GM23338 (cell line): Measurements from ENCODE around the gene KNTC1. TPM values are rescaled to one million over a fixed set of nuclear protein-coding genes. Genes with fewer than 3 reads are reported as not detected.

Source experiments
- ATAC-seq: fragments of 200-7000 bp; cut with Tn5 transposase; 3 replicates; pipeline ENCODE4 v1.9.1; 2020
- DNase-seq: peaks from one replicate; pipeline ENCODE4 v3.0.0-alpha.2; 2015; ENCODE audit warnings: low spot score
- H2AFZ ChIP-seq: fragments of 200-600 bp; sonication (generic); 2 replicates; pipeline ENCODE4 v1.8.0; 2016; ENCODE audit warnings: antibody characterized with exemption, mild to moderate bottlenecking, moderate library complexity
- H3F3A ChIP-seq: fragments of 200-600 bp; sonication (generic); replicated peaks from 2 replicates; pipeline ENCODE4 v1.8.0; 2017; ENCODE audit warnings: antibody characterized with exemption, mixed run types, low read depth
- H3K27ac ChIP-seq: fragments of 200-600 bp; sonication (generic); 2 replicates; pipeline ENCODE4 v1.6.1; 2016; ENCODE audit warnings: low read depth
- H3K27me3 ChIP-seq: fragments of 200-600 bp; sonication (generic); 2 replicates; pipeline ENCODE4 v1.8.0; 2016; ENCODE audit warnings: mild to moderate bottlenecking, mixed run types, moderate library complexity; ENCODE audit not compliant: insufficient read depth
- H3K36me3 ChIP-seq: fragments of 200-600 bp; sonication (generic); 2 replicates; pipeline ENCODE4 v1.8.0; 2016; ENCODE audit warnings: mild to moderate bottlenecking; ENCODE audit not compliant: insufficient read depth
- H3K4me1 ChIP-seq: fragments of 200-600 bp; sonication (generic); 2 replicates; pipeline ENCODE4 v1.8.0; 2016; ENCODE audit warnings: mild to moderate bottlenecking, moderate library complexity; ENCODE audit not compliant: insufficient read depth
- H3K4me2 ChIP-seq: fragments of 200-600 bp; sonication (generic); 2 replicates; pipeline ENCODE4 v1.7.1; 2017; ENCODE audit warnings: mixed run types
- H3K4me3 ChIP-seq: fragments of 200-600 bp; sonication (generic); 2 replicates; pipeline ENCODE4 v1.6.1; 2016; ENCODE audit warnings: mixed run types
- H3K79me2 ChIP-seq: fragments of 200-600 bp; sonication (generic); replicated peaks from 2 replicates; pipeline ENCODE4 v1.8.0; 2017; ENCODE audit warnings: mild to moderate bottlenecking; ENCODE audit not compliant: insufficient read depth
- H3K9me2 ChIP-seq: fragments of 200-600 bp; sonication (generic); 2 replicates; pipeline ENCODE4 v1.8.0; 2017; ENCODE audit not compliant: insufficient read depth
- H4K20me1 ChIP-seq: fragments of 200-600 bp; sonication (generic); replicated peaks from 2 replicates; pipeline ENCODE4 v1.8.0; 2017; ENCODE audit warnings: mild to moderate bottlenecking; ENCODE audit not compliant: insufficient read depth
- H3K27ac Mint-ChIP-seq: 2 replicates; pipeline ENCODE4 v1.8.0; 2020; ENCODE audit warnings: inconsistent platforms, mild to moderate bottlenecking, moderate library complexity, mixed read lengths
- H3K27me3 Mint-ChIP-seq: 3 replicates; pipeline ENCODE4 v1.8.0; 2022; ENCODE audit warnings: low read depth, mild to moderate bottlenecking, moderate library complexity, mixed read lengths, inconsistent platforms; ENCODE audit not compliant: insufficient read depth, poor library complexity
- H3K36me3 Mint-ChIP-seq: 3 replicates; pipeline ENCODE4 v1.8.0; 2021; ENCODE audit warnings: low read depth, mild to moderate bottlenecking, inconsistent platforms, moderate library complexity, mixed read lengths
- H3K4me1 Mint-ChIP-seq: 3 replicates; pipeline ENCODE4 v1.8.0; 2020; ENCODE audit warnings: mild to moderate bottlenecking, inconsistent platforms, mixed read lengths
- H3K4me3 Mint-ChIP-seq: 3 replicates; pipeline ENCODE4 v1.8.0; 2021; ENCODE audit warnings: moderate library complexity, mild to moderate bottlenecking, inconsistent platforms, mixed read lengths
- H3K9me3 Mint-ChIP-seq: 3 replicates; pipeline ENCODE4 v1.8.0; 2020; ENCODE audit warnings: moderate library complexity, mild to moderate bottlenecking, inconsistent platforms, mixed read lengths
- CREB1 ChIP-seq: fragments of 250-450 bp; sonication (Bioruptor Pico); IDR thresholded peaks from 2 replicates; pipeline ENCODE4 v1.5.0; 2020; ENCODE audit warnings: low read depth, mild to moderate bottlenecking, moderate library complexity
- CTCF ChIP-seq, 2 experiments: fragments of 200-600 bp in 1 of 2; sonication (generic) in 1 of 2; conservative IDR thresholded peaks; 2 replicates each; pipeline versions ENCODE4 v1.5.1 to v1.6.1; 2016 to 2017; ENCODE audit warnings: antibody characterized with exemption in 2 of 2, low read depth in 2 of 2, mild to moderate bottlenecking in 2 of 2, moderate library complexity in 1 of 2
- ETS1 ChIP-seq: IDR thresholded peaks from 2 replicates; pipeline ENCODE4 v1.6.1; 2016; ENCODE audit warnings: antibody characterized with exemption
- EZH2 ChIP-seq: fragments of 200-600 bp; sonication (generic); IDR thresholded peaks from one replicate; pipeline ENCODE4 v1.8.0; 2017; ENCODE audit warnings: antibody characterized with exemption, mild to moderate bottlenecking, low read depth; ENCODE audit not compliant: unreplicated experiment
- EZH2phosphoT487 ChIP-seq: fragments of 200-600 bp; sonication (generic); IDR thresholded peaks from one replicate; pipeline ENCODE4 v1.8.1; 2018; ENCODE audit warnings: antibody characterized with exemption; ENCODE audit not compliant: unreplicated experiment
- JUNB ChIP-seq: IDR thresholded peaks from one replicate; pipeline ENCODE4 v1.6.1; 2016; ENCODE audit warnings: antibody characterized with exemption; ENCODE audit not compliant: unreplicated experiment
- NANOG ChIP-seq: IDR thresholded peaks from 2 replicates; pipeline ENCODE4 v1.6.1; 2016; ENCODE audit warnings: antibody characterized with exemption, borderline replicate concordance
- POLR2AphosphoS5 ChIP-seq: IDR thresholded peaks from 2 replicates; pipeline ENCODE4 v1.6.1; 2016; ENCODE audit warnings: antibody characterized with exemption, low read depth
- STAT1 ChIP-seq: IDR thresholded peaks from one replicate; pipeline ENCODE4 v1.6.1; 2016; ENCODE audit warnings: antibody characterized with exemption; ENCODE audit not compliant: unreplicated experiment
- ZNF114 ChIP-seq: fragments of 250-450 bp; sonication (Bioruptor Pico); IDR thresholded peaks from 2 replicates; pipeline ENCODE4 v1.5.0; 2020; ENCODE audit warnings: mild to moderate bottlenecking, moderate library complexity
- ZNF331 ChIP-seq: fragments of 250-450 bp; sonication (Bioruptor Pico); IDR thresholded peaks from 2 replicates; pipeline ENCODE4 v1.5.0; 2020; ENCODE audit warnings: low read depth, mild to moderate bottlenecking, moderate library complexity
- polyA plus RNA-seq: library from polyadenylated mRNA; unstranded; fragments of >200 nt; fragmentation: Nextera tagmentation; extraction: Ambion mirVana; gene quantifications from 2 replicates; pipeline ENCODE4 v1.2.1, GENCODE V29; 2016
- total RNA-seq: library from RNA; depleted of rRNA; stranded (reverse); fragments of >200 nt; shearing (Covaris generic); gene quantifications from 2 replicates; pipeline ENCODE4 v1.2.3, GENCODE V29; 2014
- TF ChIP-seq, protein P1 (sequence below): IDR thresholded peaks from one replicate; pipeline ENCODE4 v1.6.1; 2018; ENCODE audit warnings: antibody characterized with exemption; ENCODE audit not compliant: unreplicated experiment
- TF ChIP-seq, protein P2 (sequence below): fragments of 250-450 bp; sonication (Bioruptor Pico); IDR thresholded peaks from 2 replicates; pipeline ENCODE4 v1.5.0; 2020; ENCODE audit warnings: mild to moderate bottlenecking, moderate library complexity

KNTC1 gene
- total and polyA plus RNA-seq, 2 experiments from 2014 or later: 55.2 to 98.0 TPM

- Mint-ChIP-seq H3K27me3 (peaks cover 3% of the 10 kb centered on the region), H3K4me3 (no peak overlapping the region), H3K27ac (no peak overlapping the region), H3K4me1 (no peaks in the 10 kb centered on the region), H3K9me3 (no peaks in the 10 kb centered on the region), H3K36me3 (peaks cover 51% of the 10 kb centered on the region)
- Histone ChIP-seq H3K4me3 (no peak overlapping the region), H3K27me3 (no peaks in the 10 kb centered on the region), H3K4me1 (no peaks in the 10 kb centered on the region), H3K4me2 (no peak overlapping the region), H2AFZ (no peak overlapping the region), H3K27ac (no peak overlapping the region), H4K20me1 (peaks cover 3% of the 10 kb centered on the region; the same call in 1 of the 2 replicates), H3F3A (0 out of 2 replicates have a peak, but pooled peaks cover 2% of the 10 kb centered on the region), H3K9me2 (no peaks in the 10 kb centered on the region), H3K36me3 (peaks cover 37% of the 10 kb centered on the region), H3K79me2 (0 out of 2 replicates have a peak, but pooled peaks cover 2% of the 10 kb centered on the region)
- ATAC-seq: no peak
- DNase-seq: no peak
- TF ChIP-seq ZNF114 (CRISPR knock-in tag) (no peak), ETS1 (no peak), STAT1 (no peak), CREB1 (CRISPR knock-in tag) (no peak), NANOG (no peak), POLR2AphosphoS5 (no peak), ZNF331 (CRISPR knock-in tag) (no peak), JUNB (no peak), EZH2 (no peak), EZH2phosphoT487 (no peak), CTCF (conservative IDR thresholded peaks at IDR 0.05; ENCODE audit: low read depth in 2 of 2) (no peak)
- TF ChIP-seq, protein P1, sequence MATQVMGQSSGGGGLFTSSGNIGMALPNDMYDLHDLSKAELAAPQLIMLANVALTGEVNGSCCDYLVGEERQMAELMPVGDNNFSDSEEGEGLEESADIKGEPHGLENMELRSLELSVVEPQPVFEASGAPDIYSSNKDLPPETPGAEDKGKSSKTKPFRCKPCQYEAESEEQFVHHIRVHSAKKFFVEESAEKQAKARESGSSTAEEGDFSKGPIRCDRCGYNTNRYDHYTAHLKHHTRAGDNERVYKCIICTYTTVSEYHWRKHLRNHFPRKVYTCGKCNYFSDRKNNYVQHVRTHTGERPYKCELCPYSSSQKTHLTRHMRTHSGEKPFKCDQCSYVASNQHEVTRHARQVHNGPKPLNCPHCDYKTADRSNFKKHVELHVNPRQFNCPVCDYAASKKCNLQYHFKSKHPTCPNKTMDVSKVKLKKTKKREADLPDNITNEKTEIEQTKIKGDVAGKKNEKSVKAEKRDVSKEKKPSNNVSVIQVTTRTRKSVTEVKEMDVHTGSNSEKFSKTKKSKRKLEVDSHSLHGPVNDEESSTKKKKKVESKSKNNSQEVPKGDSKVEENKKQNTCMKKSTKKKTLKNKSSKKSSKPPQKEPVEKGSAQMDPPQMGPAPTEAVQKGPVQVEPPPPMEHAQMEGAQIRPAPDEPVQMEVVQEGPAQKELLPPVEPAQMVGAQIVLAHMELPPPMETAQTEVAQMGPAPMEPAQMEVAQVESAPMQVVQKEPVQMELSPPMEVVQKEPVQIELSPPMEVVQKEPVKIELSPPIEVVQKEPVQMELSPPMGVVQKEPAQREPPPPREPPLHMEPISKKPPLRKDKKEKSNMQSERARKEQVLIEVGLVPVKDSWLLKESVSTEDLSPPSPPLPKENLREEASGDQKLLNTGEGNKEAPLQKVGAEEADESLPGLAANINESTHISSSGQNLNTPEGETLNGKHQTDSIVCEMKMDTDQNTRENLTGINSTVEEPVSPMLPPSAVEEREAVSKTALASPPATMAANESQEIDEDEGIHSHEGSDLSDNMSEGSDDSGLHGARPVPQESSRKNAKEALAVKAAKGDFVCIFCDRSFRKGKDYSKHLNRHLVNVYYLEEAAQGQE: no peak
- TF ChIP-seq, protein P2, sequence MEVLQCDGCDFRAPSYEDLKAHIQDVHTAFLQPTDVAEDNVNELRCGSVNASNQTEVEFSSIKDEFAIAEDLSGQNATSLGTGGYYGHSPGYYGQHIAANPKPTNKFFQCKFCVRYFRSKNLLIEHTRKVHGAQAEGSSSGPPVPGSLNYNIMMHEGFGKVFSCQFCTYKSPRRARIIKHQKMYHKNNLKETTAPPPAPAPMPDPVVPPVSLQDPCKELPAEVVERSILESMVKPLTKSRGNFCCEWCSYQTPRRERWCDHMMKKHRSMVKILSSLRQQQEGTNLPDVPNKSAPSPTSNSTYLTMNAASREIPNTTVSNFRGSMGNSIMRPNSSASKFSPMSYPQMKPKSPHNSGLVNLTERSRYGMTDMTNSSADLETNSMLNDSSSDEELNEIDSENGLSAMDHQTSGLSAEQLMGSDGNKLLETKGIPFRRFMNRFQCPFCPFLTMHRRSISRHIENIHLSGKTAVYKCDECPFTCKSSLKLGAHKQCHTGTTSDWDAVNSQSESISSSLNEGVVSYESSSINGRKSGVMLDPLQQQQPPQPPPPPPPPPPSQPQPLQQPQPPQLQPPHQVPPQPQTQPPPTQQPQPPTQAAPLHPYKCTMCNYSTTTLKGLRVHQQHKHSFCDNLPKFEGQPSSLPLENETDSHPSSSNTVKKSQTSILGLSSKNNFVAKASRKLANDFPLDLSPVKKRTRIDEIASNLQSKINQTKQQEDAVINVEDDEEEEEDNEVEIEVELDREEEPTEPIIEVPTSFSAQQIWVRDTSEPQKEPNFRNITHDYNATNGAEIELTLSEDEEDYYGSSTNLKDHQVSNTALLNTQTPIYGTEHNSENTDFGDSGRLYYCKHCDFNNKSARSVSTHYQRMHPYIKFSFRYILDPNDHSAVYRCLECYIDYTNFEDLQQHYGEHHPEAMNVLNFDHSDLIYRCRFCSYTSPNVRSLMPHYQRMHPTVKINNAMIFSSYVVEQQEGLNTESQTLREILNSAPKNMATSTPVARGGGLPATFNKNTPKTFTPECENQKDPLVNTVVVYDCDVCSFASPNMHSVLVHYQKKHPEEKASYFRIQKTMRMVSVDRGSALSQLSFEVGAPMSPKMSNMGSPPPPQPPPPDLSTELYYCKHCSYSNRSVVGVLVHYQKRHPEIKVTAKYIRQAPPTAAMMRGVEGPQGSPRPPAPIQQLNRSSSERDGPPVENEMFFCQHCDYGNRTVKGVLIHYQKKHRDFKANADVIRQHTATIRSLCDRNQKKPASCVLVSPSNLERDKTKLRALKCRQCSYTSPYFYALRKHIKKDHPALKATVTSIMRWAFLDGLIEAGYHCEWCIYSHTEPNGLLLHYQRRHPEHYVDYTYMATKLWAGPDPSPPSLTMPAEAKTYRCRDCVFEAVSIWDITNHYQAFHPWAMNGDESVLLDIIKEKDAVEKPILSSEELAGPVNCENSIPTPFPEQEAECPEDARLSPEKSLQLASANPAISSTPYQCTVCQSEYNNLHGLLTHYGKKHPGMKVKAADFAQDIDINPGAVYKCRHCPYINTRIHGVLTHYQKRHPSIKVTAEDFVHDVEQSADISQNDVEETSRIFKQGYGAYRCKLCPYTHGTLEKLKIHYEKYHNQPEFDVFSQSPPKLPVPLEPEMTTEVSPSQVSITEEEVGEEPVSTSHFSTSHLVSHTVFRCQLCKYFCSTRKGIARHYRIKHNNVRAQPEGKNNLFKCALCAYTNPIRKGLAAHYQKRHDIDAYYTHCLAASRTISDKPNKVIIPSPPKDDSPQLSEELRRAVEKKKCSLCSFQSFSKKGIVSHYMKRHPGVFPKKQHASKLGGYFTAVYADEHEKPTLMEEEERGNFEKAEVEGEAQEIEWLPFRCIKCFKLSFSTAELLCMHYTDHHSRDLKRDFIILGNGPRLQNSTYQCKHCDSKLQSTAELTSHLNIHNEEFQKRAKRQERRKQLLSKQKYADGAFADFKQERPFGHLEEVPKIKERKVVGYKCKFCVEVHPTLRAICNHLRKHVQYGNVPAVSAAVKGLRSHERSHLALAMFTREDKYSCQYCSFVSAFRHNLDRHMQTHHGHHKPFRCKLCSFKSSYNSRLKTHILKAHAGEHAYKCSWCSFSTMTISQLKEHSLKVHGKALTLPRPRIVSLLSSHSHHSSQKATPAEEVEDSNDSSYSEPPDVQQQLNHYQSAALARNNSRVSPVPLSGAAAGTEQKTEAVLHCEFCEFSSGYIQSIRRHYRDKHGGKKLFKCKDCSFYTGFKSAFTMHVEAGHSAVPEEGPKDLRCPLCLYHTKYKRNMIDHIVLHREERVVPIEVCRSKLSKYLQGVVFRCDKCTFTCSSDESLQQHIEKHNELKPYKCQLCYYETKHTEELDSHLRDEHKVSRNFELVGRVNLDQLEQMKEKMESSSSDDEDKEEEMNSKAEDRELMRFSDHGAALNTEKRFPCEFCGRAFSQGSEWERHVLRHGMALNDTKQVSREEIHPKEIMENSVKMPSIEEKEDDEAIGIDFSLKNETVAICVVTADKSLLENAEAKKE (CRISPR knock-in tag): no peak
Measured at GRCh38 chr12:122602456-122602855, 75.4 kb downstream of the KNTC1 start.
